Neural progenitor cell (in vitro differentiated cells): ENCODE data around the gene PRR16. TPM values are rescaled to one million over a fixed set of nuclear protein-coding genes. Genes with fewer than 3 reads are reported as not detected.

ENCODE experiments used
- DNase-seq: peaks from one replicate; pipeline ENCODE4 v3.0.0-alpha.2; 2016; ENCODE audit warnings: low spot score
- H2AFZ ChIP-seq: fragments of 200-600 bp; sonication (generic); replicated peaks from 2 replicates; pipeline ENCODE4 v1.6.1; 2016; ENCODE audit warnings: antibody characterized with exemption
- H3F3A ChIP-seq: fragments of 200-600 bp; sonication (generic); 2 replicates; pipeline ENCODE4 v1.6.1; 2016; ENCODE audit warnings: antibody characterized with exemption, low read depth
- H3K27ac ChIP-seq: fragments of 200-600 bp; sonication (generic); 2 replicates; pipeline ENCODE4 v1.5.1; 2016; ENCODE audit warnings: mild to moderate bottlenecking
- H3K27me3 ChIP-seq: fragments of 200-600 bp; sonication (generic); 2 replicates; pipeline ENCODE4 v1.6.1; 2016; ENCODE audit warnings: mild to moderate bottlenecking, moderate library complexity
- H3K36me3 ChIP-seq: fragments of 200-600 bp; sonication (generic); 2 replicates; pipeline ENCODE4 v1.5.1; 2016
- H3K4me1 ChIP-seq: fragments of 200-600 bp; sonication (generic); 2 replicates; pipeline ENCODE4 v1.6.1; 2016; ENCODE audit warnings: mixed run types
- H3K4me2 ChIP-seq: fragments of 200-600 bp; sonication (generic); 2 replicates; pipeline ENCODE4 v1.6.1; 2016
- H3K4me3 ChIP-seq: fragments of 200-600 bp; sonication (generic); 2 replicates; pipeline ENCODE4 v1.5.1; 2016
- H3K79me2 ChIP-seq: fragments of 200-600 bp; sonication (generic); 2 replicates; pipeline ENCODE4 v1.6.1; 2016; ENCODE audit warnings: low read depth
- H3K9ac ChIP-seq: fragments of 200-600 bp; sonication (generic); 2 replicates; pipeline ENCODE4 v1.6.1; 2016
- H3K9me3 ChIP-seq: fragments of 200-600 bp; sonication (generic); 2 replicates; pipeline ENCODE4 v1.5.1; 2016; ENCODE audit warnings: low read depth
- H4K20me1 ChIP-seq: fragments of 200-600 bp; sonication (generic); 2 replicates; pipeline ENCODE4 v1.6.1; 2016; ENCODE audit warnings: low read depth
- H3K27ac Mint-ChIP-seq: 3 replicates; pipeline ENCODE4 v1.8.0; 2021; ENCODE audit warnings: mixed read lengths
- H3K27me3 Mint-ChIP-seq: 2 replicates; pipeline ENCODE4 v1.8.0; 2022; ENCODE audit warnings: low read depth, mild to moderate bottlenecking, inconsistent platforms, moderate library complexity, mixed read lengths; ENCODE audit not compliant: insufficient read depth
- H3K36me3 Mint-ChIP-seq: 3 replicates; pipeline ENCODE4 v1.8.0; 2021; ENCODE audit warnings: mixed read lengths
- H3K4me1 Mint-ChIP-seq: 3 replicates; pipeline ENCODE4 v1.8.0; 2021; ENCODE audit warnings: mixed read lengths
- H3K4me3 Mint-ChIP-seq: 3 replicates; pipeline ENCODE4 v1.8.0; 2021; ENCODE audit warnings: mild to moderate bottlenecking, moderate library complexity, mixed read lengths
- H3K9me3 Mint-ChIP-seq: 3 replicates; pipeline ENCODE4 v1.8.0; 2020; ENCODE audit warnings: mixed read lengths
- EZH2 ChIP-seq: fragments of 200-600 bp; sonication (generic); IDR thresholded peaks from 2 replicates; pipeline ENCODE4 v1.6.1; 2017; ENCODE audit warnings: antibody characterized with exemption, mild to moderate bottlenecking, moderate library complexity
- EZH2phosphoT487 ChIP-seq: fragments of 200-600 bp; sonication (generic); IDR thresholded peaks from 2 replicates; pipeline ENCODE4 v1.6.1; 2017; ENCODE audit warnings: antibody characterized with exemption
- small RNA-seq: library from RNA; depleted of rRNA; stranded (forward); fragments of <200 nt; gene quantifications from one replicate; pipeline ENCODE3, GENCODE V24; 2015
- total RNA-seq: library from RNA; depleted of rRNA; stranded (reverse); fragments of >200 nt; gene quantifications from 2 replicates; pipeline ENCODE4 v1.2.3, GENCODE V29; 2015; ENCODE audit warnings: low replicate concordance
- TF ChIP-seq, protein P1 (sequence below): fragments of 200-600 bp; sonication (generic); IDR thresholded peaks from 2 replicates; pipeline ENCODE4 v1.5.1; 2017; ENCODE audit warnings: antibody characterized with exemption, mild to moderate bottlenecking

PRR16 gene
- total RNA-seq, 1 donor from 2014 or later: not detected

DNA sequence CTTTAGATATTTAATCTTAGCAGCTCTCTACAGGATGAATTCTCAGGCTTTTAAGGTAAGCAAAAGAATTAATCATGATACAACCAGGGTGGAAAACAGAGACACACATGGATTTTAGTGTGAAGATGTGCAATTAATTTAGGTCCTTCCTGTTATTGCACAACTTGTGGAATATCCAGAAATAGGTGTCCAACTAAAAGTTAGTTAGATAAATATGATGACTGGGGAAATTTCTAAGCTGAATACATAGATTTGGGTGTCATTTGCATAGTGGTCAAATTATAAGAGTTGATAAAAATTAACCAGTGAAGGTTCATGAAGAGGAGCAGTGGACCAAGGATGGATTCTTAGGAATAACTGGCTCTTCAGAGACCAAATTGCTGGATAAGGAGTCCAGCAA is 266.1 kb downstream of the PRR16 start:
- Histone ChIP-seq H3K27me3 (no peaks in the 10 kb centered on the region), H3K9ac (no peak overlapping the region), H3K27ac (no peak overlapping the region), H3K4me1 (no peaks in the 10 kb centered on the region), H4K20me1 (no peaks in the 10 kb centered on the region), H3K4me3 (no peak overlapping the region), H3K4me2 (no peak overlapping the region), H2AFZ (no peak overlapping the region), H3K9me3 (no peaks in the 10 kb centered on the region), H3K36me3 (no peaks in the 10 kb centered on the region), H3K79me2 (no peaks in the 10 kb centered on the region), H3F3A (no peaks in the 10 kb centered on the region)
- H3K27me3 Mint-ChIP-seq: peaks cover under 1% of the 10 kb centered on the region
- H3K4me1 Mint-ChIP-seq: peaks cover 3% of the 10 kb centered on the region
- no peak overlapping the region for H3K27ac Mint-ChIP-seq
- no peak overlapping the region for H3K4me3 Mint-ChIP-seq
- no peaks in the 10 kb centered on the region for H3K9me3 Mint-ChIP-seq
- DNase-seq: no peak
- H3K36me3 Mint-ChIP-seq: no peaks in the 10 kb centered on the region
- no peak for TF ChIP-seq EZH2
- TF ChIP-seq, protein P1, sequence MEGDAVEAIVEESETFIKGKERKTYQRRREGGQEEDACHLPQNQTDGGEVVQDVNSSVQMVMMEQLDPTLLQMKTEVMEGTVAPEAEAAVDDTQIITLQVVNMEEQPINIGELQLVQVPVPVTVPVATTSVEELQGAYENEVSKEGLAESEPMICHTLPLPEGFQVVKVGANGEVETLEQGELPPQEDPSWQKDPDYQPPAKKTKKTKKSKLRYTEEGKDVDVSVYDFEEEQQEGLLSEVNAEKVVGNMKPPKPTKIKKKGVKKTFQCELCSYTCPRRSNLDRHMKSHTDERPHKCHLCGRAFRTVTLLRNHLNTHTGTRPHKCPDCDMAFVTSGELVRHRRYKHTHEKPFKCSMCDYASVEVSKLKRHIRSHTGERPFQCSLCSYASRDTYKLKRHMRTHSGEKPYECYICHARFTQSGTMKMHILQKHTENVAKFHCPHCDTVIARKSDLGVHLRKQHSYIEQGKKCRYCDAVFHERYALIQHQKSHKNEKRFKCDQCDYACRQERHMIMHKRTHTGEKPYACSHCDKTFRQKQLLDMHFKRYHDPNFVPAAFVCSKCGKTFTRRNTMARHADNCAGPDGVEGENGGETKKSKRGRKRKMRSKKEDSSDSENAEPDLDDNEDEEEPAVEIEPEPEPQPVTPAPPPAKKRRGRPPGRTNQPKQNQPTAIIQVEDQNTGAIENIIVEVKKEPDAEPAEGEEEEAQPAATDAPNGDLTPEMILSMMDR: no peak
- no peak for TF ChIP-seq EZH2phosphoT487

DNA sequence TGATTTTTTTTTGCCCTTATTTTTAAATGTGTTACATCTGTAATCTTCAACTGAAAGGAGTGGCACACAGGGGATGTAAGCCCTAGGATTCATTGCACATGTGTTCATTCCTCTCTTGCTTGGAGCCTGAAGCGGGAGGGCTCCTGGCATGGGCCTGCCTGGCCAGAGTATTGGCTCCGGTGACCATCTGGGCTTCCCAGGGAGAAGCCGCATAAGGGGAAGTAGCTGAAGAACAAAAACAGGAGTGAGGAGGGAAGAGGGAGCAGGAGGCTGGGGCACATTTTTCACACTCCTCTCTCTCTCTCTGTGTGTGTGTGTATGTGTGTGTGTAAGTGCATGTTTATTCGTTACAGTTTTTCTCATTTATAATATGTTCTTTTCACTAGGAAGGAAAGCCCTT is 269.9 kb downstream of the PRR16 start:
- Histone ChIP-seq H4K20me1 (no peaks in the 10 kb centered on the region), H3K9ac (no peak overlapping the region), H3F3A (no peaks in the 10 kb centered on the region), H2AFZ (peak overlapping the region; percentile 69), H3K27me3 (no peaks in the 10 kb centered on the region), H3K9me3 (no peaks in the 10 kb centered on the region), H3K4me1 (no peaks in the 10 kb centered on the region), H3K79me2 (no peaks in the 10 kb centered on the region), H3K4me2 (no peak overlapping the region), H3K4me3 (no peak overlapping the region), H3K27ac (no peak overlapping the region), H3K36me3 (no peaks in the 10 kb centered on the region)
- DNase-seq: peak; percentile 23
- Mint-ChIP-seq H3K9me3 (no peaks in the 10 kb centered on the region), H3K4me1 (peaks cover 3% of the 10 kb centered on the region), H3K27ac (no peak overlapping the region), H3K27me3 (no peaks in the 10 kb centered on the region), H3K36me3 (no peaks in the 10 kb centered on the region), H3K4me3 (no peak overlapping the region)
- TF ChIP-seq EZH2: no peak
- TF ChIP-seq, protein P1: no peak
- no peak for TF ChIP-seq EZH2phosphoT487

DNA sequence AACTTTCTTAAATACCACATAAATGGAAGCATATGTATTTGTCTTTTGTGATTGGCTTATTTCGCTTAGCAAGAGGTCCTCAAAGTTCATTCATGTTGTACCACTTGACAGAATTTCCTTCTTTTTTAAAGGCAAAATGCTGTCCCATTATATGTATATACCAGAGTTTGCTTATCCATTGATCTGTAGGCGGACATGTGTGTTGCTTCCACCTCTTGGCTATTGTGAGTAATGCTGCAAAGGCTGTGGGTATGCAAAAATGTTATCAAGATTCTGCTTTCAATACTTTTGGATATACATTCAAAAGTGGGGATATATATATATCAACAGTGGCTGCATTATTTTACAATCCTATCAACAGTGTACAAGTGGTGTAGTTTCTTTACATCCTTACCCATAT is 271.0 kb downstream of the PRR16 start:
- Mint-ChIP-seq H3K27me3 (no peaks in the 10 kb centered on the region), H3K9me3 (no peaks in the 10 kb centered on the region), H3K4me3 (no peak overlapping the region), H3K27ac (no peak overlapping the region), H3K36me3 (no peaks in the 10 kb centered on the region), H3K4me1 (peaks cover 3% of the 10 kb centered on the region)
- no peak for DNase-seq
- Histone ChIP-seq H3K36me3 (no peaks in the 10 kb centered on the region), H3K27ac (no peak overlapping the region), H3K27me3 (no peaks in the 10 kb centered on the region), H2AFZ (no peak overlapping the region), H3K9ac (no peak overlapping the region), H4K20me1 (no peaks in the 10 kb centered on the region), H3K9me3 (no peaks in the 10 kb centered on the region), H3K4me2 (no peak overlapping the region), H3K4me3 (no peak overlapping the region), H3F3A (no peaks in the 10 kb centered on the region), H3K79me2 (no peaks in the 10 kb centered on the region), H3K4me1 (no peaks in the 10 kb centered on the region)
- TF ChIP-seq EZH2 (no peak), EZH2phosphoT487 (no peak)
- TF ChIP-seq, protein P1: no peak

Small RNA genes within 50 kb of the gene (small RNA-seq; reads per million reads assigned to genes)
- gene PRELID3BP8 (not detected), gene RNU4-69P (not detected)
